GM19193 (cell line): Measurements from ENCODE around the gene TSEN15.
A peak's percentile ranks its signal among the peaks of the same experiment; 100 is the strongest.

ENCODE experiments used
- POLR2A ChIP-seq: IDR thresholded peaks from 4 replicates; pipeline ENCODE4 v1.6.1; 2011; ENCODE audit not compliant: insufficient read depth, insufficient read length; ENCODE audit errors: extremely low read depth

Gene TSEN15

DNA sequence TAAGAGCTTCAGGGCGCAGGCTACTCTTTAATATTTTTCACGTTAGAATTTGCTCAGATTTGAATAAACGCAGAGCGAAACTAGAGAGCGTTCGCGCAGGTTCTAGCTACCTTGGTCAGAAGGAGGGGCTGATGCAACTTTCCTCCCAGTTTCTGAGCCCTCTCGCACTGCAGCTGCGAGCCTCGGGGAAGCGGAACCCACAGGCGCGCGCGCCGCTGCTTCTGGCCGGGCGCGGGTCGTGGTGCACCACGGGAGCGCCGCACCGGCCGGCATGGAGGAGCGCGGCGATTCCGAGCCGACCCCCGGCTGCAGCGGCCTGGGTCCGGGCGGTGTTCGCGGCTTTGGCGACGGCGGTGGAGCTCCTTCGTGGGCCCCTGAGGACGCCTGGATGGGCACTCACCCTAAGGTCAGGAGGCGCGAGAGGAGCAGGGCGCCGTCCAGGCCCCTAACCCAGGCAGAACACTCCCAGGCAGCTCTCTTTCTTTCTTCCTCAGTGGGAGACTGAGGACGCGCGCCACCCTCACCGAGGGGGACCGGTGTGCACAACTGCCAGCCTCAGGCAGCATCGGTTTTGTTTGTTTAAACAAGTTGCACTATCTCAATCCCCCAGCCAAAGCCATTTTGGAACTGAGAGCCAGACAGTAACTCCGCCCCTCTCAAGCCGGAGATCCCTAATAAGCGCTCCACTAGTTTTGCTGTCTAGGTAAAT, at the start of gene TSEN15:
TSEN15 (plus strand) TSS at position 246 of the 709 bp plus-strand sequence; CDS start at position 272, 26 bp downstream.
- peak; percentile 92 for TF ChIP-seq POLR2A

DNA sequence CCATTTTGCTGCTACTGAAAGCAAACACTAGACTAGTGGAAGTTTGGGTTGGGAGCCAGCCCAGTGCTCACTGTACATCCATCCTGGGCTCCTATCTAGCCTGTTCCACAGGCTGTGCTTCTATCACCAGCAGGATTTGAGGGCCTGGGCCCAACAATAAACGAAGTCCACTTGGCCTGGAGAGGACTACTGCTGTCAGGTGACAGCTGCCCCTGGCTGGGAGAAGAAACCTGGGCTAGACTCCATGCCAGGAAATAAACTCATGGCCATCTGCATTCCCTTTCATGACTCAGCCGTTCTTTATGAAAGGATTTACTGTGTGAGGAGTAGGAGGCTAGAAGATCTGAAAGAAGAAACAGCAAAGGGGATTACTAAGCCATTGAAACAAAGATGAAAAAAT, 49.5 kb upstream of the TSEN15 start:
- TF ChIP-seq POLR2A: no peak

DNA sequence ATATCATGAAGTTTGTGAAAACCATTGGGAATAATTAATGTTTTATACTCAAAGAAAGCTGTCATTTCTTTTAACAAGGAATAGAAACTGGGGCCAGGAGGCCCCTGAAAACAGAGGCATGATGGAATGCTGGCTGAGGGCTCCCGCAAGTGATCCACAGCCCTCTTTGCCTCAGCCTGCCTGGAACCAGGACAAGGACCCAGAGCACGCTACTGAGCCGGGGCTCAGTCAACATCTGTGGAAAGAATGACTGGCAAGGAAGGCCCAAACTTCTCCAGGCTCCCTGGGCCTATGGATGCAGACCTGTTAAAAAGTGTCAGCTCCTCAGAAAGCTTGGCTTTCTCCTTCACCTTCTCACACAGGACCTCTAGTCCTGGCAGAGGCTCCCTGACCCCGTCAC, 46.6 kb upstream of the TSEN15 start:
- no peak for TF ChIP-seq POLR2A

DNA sequence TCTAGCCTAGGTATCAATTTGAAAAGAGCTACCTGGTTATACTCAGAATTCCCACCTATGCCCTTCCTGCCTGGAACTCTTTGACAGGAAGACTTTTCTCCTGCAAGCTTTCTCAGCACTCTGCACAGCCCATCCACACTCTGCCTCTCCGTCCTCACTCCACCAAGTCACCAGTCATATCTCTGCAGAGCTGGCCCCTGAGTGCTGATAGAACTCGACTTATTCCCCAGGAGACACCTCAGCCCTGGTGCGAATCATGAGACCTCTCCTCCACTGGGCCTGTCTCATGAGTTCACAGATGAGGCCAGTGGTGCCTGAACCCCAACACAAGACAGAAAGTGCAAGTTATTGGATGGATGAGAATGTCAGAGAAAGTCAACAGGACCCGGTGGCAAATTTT, 46.0 kb upstream of the TSEN15 start:
- no peak for TF ChIP-seq POLR2A

DNA sequence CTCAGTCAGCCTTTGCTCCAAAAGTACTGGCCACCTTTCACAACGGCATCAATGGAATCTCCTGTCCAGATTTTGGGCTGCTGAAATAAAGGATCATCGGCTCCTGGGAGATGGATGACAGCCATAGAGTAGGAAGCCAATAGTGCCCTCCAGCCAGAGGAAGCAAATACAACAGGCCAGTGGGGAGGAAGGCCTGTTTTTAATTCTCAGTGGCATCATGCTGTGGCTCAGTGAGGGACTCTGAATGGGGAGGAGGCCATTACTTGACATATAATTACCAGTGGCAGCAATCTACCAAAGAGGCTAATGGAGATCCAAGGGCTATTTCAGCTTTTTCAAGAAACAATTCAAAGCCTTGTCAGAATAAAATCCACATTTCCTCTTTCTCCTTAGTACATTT, 40.7 kb upstream of the TSEN15 start:
- no peak for TF ChIP-seq POLR2A

DNA sequence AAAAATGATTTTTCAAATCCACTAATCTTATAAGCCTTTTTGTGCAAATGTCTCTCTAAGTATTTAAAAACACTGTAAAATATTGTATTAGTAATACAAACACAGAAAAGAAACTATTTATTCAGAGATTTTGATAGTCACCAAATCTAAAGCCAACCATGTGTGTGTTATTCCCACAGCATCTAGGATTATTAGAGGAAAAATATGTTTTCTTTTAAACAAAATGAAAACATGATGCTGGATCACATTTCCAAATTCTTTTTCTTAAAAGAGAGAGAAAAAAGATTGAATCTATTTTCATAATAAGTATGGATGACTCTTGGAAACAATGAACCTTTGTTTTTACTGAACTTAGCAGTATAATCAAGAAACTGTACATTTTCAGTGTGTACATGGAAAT, 39.3 kb upstream of the TSEN15 start:
- no peak for TF ChIP-seq POLR2A

DNA sequence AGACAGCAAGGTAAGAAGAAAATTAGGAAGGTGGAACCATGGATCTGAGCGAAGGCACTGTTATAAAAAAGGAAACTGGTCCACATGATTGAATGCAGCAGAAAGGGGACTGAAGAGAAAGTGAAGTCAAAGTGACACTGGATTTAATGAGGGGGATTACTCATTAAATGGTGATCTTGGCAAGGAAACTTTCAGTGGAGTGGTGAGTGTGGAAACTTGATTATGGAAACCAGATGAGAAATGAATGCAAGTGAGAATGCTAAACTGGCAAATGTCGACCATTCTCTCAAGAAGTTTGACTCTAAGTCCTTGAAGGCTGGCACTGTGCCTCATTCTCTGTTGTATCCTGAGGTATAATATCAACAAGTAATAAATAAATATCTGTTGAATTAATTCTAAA, 37.3 kb upstream of the TSEN15 start:
- no peak for TF ChIP-seq POLR2A

DNA sequence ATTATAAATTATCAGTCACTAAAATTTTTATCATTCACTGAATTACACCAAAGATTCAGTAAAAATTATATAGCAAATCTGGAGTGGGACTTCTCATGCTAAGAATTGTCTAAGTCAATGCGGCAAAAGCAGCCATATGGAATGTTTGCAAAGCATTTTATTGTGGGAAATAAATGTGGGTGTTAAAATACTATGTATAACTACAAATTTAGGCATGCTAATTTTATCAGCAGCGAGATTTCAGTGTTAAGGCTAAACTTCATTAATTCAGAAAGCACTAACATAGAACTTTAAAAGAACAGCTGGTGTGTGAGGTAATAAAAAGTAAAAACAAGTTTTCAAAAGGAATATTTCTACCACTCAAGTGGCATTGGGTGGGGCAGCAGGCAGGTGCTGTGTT, 35.4 kb upstream of the TSEN15 start:
- TF ChIP-seq POLR2A: no peak

DNA sequence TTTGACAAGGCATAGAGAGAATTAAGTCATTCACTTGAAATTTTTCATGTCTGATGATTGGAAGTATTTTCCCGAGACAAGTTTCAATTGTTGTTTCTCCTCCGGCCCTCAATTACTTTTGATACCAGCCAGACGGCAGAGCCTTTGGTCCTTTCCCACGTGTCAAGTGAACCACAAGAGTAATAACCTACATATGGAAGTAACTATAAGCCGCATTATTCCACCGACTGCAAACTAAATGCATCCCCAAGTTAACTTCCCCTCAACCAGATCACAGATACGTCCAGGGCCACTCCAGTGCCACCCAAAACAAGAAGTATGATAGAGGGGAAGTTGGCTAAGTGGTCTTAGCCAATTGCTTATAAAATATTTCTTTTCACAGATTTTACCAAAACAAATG, 34.2 kb upstream of the TSEN15 start:
- no peak for TF ChIP-seq POLR2A

DNA sequence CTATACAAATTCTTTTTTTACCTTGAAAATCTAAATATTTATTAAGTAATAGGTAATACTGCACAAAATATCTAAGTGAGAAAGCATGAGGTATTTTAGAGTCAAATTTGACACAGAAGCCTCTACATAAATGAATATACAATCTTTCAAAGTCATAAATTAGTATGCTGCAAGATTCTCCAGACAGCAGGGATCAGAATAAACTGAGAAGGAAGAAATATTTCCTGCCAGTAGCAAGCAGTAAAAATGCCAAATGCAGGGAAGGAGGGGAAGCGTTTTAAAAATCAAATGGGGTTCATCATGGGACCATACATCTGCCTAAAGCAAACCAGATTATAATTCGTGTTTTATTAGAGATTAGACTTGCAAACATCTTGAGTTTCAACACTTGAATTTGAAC, 32.9 kb upstream of the TSEN15 start:
- TF ChIP-seq POLR2A: no peak

DNA sequence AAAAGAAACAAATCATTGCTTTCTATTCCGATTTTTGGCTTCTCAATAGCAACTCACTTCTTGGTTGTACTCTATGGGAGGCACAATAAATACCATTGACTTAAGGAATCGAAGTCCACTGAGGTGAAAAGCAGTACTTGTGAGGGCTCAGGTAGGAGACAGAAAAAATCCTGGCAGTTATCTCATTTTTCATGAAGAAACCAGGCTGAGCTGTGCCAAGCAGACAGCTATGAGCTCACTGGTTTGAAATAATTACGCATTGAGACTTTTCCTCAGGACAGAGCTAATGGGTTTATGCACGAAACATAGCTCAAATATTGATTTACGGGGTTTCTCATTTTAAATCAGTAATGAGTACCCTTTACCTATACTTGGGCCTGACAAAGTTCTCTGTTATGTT, 32.5 kb upstream of the TSEN15 start:
- TF ChIP-seq POLR2A: no peak

DNA sequence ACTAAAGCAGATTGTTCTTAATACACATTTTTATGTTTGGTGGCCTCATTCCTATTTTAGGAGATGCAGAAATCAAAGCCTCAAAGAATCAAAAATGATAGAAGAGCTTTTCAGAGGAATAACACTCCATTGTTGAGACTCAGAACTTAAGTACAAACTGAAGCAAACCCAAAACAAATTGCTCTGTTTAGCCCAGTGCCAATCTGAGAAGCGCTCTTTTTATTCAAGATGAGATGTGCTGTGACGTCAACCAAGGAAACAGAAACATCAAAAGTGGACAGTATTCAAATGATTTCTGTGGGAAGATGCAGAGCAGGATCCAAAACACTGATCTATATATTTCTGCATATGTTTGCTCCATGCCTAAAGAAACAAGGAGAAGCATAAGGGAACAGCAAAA, 32.0 kb upstream of the TSEN15 start:
- no peak for TF ChIP-seq POLR2A

DNA sequence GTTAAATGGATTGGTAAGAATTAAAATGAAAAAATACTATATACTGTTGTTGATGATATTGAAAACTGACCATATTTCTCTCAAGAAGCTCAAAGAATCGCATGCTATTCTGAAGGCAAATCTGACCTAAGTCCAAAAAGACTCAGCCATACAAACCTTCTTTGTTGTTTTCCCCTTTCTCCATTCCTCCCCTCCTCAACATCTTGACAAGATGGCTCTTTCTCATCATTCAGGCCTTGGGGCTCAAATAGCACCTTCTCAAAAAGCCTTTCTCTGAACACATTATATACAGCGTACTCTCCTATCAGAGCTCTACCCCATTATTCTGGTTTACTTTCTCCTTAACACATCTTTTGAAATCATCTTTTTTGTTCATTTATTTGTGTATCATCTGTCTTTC, 31.2 kb upstream of the TSEN15 start:
- TF ChIP-seq POLR2A: no peak

DNA sequence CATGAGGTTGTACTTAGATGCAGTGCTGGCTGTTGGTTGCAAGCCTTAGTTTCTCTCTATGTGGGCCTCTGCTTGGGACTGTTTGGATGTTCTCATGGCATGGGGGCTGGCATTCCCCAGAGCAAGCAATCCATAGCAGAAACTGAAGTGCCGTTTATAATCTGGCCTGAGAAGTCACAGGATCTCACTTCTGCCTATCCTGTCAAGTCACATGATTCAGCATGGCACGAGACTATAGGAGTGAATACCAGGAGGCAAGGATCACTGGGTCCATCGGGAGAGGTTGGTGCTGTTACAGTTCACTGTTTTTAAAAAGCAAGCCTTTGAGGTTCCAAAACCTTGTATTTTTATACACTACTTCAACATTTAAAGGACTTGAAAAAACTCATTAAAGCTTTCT, 30.7 kb upstream of the TSEN15 start:
- no peak for TF ChIP-seq POLR2A

DNA sequence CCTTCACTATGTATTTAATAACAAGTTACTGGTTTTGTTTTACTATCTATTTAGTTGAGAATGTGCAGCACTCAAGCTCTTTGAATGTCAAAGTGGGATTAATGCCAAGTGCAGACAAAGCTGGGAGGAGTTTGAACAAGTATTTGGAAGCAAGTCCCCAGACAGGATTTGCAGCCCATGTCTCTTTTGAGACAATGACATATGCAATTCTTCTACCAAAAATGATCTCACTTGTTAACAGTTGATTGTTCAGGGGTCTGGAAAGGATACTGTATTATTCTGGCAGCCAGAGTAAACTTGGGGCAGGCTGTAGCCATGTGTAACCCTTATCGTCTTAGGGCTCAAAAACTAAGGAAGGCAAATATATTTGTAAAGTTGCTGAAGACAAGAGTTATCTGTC, 29.8 kb upstream of the TSEN15 start:
- TF ChIP-seq POLR2A: no peak

DNA sequence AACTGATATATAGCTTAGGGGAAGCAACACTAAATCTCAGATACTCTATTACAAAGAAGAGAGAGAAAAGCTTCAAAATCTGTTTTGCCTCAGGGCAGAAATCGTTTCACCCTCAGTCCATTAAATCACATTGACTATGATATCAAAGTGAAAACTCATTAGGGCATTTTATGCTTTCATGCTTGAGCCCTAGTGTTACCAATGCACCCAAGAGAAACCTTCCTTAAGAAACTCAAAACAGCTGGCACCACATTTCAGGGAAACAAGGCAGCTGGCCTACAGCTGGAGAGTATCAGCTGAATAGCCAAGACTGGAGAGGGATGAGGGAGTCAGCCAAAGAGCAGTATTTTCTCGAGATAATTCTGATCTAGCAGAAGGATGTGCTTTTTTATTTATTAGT, 28.9 kb upstream of the TSEN15 start:
- no peak for TF ChIP-seq POLR2A

DNA sequence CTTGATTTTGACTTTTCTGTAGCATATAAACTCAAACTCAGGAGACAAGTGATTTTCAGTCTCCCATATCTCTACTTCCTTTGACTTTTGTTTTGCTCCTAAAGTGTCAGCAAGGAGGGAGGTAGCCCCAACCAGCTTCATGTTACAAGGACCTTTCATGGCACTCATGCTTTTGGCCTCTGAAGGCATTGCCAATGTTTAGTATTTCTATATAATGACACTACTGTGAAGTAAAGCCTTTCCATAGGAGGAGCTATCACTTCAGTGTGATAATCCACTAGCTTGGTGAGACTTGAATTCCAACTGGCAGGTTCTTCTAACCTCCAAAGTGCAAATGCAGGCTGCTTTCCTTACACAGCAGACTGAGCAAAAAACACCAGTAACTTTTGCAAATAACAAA, 28.4 kb upstream of the TSEN15 start:
- no peak for TF ChIP-seq POLR2A
